Measurements from ENCODE around the gene CUBN.

CUBN gene

GRCh38 chr10:17010363-17011145 is 119.1 kb downstream of the CUBN start:
- no peak for DNase-seq (ENCODE audit: low read depth)

GRCh38 chr10:17009212-17009700 is 120.4 kb downstream of the CUBN start:
- DNase-seq (ENCODE audit: low read depth): no peak

GRCh38 chr10:17007418-17007770 is 122.2 kb downstream of the CUBN start:
- no peak for DNase-seq (ENCODE audit: low read depth)

DNA sequence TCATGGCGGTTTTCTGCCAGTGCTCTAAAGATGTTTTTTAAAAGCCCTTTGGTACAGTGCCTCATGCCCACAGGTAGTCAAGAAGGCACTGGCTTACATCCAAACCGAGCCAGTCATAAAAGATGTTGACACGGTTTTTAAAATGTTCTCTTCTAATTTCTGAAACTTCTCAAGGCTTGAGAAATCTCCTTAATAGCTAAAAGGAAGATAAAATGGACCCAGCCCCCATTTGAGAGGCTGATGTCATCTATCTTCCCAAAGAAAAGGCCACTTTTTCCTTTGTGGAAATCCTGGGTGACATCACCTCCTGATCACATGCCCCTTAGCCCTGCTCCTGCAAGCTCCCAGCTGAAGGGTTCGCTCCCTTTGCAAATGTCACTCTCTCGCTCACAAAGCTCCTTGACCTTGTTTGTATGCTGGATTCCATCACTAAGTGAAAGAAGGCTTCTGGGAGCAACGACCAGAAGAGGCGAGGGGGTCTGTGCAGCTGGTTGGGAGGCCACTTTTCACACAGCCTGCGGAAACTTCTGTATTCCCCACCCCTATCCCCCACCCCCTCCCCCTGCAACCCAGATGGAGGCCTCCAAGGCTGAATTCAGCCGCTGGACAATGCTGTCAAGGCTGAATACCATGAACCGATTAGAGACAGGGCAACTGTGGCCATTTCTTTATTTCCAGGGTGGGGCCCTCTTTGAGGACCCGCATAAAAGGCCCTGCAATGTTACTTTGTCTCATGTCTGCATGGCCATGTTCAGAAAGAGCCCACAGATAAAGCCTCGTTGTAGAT is 122.8 kb downstream of the CUBN start:
- no peak for DNase-seq (ENCODE audit: low read depth)

DNA sequence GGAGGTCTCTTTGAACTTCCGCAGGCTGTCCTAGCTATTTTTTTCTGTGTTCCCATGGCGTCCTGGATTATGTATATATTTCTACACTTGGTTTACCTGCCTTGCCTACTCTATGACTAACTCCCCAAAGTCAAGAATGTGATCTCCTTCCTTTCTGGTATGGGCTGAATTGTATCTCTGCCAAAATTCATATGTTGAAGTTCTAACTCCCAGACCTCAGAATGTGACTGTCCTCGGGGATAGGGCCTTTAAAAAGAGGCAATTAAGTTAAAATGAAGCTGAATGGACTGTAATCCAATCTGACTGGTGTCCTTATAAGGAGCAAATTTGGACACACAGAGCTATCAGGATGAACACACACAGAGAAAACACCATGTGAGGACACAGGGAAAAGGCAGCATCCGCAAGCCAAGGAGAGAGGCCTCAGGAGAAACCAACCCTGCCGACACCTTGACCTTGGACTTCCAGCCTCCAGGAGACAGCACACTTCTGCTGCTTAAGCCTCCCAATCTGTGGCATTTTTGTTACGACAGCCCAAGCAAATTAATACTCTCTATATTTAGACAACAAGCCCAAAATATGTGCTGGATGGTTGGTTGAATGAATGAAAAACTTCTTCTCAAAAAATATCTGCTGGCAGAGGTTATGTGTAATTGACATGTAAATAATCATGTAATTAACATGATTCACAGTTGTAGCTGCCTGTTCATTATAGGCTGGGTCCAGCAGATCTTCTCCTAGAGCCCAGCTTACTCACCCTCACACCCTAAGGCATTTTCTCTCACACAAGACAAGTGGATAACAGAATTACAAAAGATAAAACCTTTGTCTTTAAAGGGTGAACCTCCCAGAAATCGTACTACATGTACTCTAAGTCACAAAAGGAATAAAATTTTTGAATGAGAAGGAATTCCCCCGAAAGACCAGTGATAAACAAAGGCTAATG is 123.7 kb downstream of the CUBN start:
- DNase-seq (ENCODE audit: low read depth): no peak

- no peak for DNase-seq (ENCODE audit: low read depth)
Observed at GRCh38 chr10:17004801-17005380, 124.7 kb downstream of the CUBN start.

GRCh38 chr10:17003651-17004286 is 125.8 kb downstream of the CUBN start:
- no peak for DNase-seq (ENCODE audit: low read depth)

DNA sequence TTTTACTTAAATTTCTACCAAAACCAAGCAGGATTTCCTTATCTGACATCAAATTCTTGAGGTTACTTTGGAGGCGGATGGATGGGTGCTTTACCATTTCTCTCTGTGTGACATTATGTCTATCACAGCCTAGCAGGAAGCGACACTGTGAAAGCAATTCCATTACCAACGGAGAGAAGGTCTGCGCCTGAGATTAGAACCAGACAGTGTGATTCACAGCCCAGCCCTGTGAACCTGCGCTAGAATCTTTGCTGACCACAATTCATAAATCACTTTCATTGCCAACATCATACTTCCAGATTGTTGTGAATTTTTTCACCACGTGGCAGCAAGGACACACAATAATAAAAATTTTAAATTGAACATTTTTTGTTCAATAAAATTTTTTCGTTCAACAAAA is 126.5 kb downstream of the CUBN start:
- DNase-seq (ENCODE audit: low read depth): peak; percentile 76

DNA sequence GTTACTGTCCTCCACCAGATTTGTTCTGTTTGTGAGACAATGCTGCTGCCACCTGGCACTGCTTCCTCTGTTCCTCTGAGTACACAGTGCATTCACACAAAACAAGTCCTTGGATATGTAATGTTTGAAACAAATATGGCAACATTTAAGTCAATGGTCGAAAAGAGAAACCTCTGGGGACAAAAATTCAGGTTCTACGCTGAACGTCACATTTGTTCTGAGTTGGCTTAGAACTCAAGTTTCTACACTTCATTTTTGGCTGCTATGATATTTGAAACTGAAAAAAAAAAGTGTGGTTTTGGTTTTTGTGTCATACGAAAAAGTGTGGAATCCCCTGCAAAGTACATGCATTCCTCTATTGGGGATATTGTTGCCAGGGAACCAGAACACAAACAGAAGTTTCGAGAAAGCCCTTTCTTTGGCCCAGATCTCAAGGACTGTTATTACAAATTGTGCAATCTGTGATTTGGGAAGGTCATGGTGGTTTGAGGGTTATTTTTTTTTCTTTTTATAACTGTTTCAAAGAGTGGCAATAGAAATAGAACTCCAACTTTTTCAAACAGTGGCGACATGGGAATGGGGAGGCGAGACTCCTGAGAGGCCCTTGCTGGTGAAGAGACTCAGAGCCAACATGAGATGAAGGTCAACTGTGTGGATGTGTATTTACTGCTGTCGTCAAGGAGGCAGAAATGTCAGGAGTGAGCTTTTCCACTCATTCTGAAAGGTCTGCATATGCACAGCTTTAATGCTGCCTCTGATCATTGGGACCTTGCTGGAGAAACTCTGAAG is 127.5 kb downstream of the CUBN start:
- peak; percentile 58 for DNase-seq (ENCODE audit: low read depth)

DNA sequence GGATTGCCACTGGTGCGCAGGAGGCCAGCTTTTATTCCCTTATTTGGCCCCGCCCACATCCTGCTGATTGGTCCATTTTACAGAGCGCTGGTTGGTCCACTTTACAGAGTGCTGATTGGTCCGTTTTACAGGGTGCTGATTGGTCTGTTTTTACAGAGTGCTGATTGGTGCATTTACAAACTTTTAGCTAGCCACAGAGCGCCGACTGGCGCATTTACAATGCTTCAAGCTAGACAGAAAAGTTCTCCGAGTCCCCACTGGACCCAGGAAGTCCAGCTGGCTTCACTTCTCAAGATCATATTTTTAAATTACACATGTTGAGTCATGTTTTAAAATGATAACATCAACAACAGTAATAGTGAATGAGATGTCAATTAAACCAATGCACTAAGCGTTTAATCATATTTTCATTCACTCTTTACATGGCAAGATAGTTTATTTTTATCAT is 128.3 kb downstream of the CUBN start:
- DNase-seq (ENCODE audit: low read depth): no peak

- DNase-seq (ENCODE audit: low read depth): no peak
Observed at GRCh38 chr10:16999665-17000451, 129.8 kb downstream of the CUBN start.

DNA sequence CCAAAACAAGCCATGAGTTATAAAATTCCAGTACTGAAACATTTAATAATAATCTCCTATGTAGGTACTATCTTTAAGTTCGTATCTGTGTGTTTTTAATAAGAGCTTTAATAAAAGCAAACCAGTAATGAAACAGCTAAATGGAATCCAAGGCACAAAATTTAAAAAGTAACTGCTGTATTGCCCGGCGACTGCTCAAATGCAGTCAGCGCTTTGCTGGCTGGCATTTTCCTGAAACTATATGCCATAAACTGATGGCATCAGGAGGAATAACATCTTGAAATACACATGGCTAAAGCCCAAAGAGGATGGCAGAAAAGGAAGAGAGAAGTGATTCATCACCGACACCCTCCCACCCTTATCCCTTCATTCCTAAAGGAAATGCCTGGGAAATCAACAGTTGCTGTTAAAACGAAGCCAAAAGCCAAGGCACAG is 133.1 kb downstream of the CUBN start:
- DNase-seq (ENCODE audit: low read depth): no peak

DNA sequence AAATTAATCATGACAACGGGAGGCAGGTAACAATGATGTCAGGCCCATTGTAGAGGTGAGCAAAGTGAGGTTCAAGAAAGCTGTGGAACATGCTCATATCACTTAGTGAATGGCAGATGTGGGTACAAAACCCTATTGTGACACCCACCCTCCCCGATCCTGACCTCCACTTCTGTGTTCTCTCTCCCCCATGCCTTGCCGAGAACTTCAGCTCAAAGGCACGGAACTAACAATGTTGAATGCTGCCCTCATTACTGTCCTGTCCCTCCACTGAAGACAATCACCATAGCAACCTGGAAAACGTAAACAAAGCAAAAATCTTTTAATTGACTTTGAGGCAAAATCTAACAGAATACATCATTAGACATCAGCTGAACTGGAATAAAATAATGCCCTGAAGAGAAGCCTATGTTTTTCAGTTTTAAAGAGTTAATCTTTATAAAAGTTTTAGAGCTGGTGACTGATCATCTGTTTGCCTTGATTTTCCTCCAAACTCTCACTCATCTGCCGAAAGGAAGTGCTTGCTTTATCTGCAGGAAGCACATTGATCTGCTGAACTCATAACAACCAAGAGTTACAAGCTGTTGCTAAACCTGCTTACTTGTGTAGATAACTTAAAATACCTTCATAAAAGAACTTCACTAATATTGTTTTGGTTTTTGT is 133.6 kb downstream of the CUBN start:
- no peak for DNase-seq (ENCODE audit: low read depth)

DNA sequence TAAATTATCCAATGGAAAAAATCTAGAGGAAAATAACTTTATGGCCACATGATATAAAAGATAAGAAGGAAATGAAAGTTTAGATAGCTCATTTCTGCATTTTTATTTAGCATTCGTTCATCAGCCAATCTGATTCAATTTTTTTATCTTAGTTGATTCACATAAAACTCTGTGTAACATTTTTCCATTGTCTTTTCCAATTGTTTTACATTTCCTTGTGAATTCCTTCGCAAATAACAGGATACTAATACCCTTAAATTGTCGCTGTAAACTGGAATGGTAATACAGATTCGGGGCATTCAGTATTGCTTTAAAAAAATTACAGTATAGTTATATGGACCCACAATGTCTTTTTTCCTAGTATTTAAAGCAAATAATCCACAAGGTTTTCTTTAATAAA is 136.4 kb downstream of the CUBN start:
- DNase-seq (ENCODE audit: low read depth): no peak

- DNase-seq (ENCODE audit: low read depth): no peak
Observed at GRCh38 chr10:16992611-16993119, 136.9 kb downstream of the CUBN start.

DNA sequence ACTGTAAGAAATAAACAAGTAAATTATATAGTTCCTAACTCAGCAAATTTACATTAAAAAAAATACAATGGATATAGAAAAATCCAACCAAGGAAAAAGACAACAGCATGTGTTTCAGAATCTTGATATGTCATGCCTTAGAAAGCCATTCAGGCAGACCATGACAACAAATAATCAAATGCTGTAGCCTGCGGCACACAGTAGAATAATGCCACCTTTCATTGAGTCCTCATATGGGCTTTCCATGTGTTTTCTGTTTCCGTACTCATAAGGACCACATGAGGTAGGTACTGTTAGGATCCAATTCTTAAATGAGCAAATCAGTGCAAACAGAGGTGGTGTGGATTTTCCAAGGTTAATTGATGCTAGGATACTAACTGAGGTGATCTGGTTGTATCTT is 138.6 kb downstream of the CUBN start:
- DNase-seq (ENCODE audit: low read depth): no peak

GRCh38 chr10:16989826-16990293 is 139.8 kb downstream of the CUBN start:
- no peak for DNase-seq (ENCODE audit: low read depth)

DNA sequence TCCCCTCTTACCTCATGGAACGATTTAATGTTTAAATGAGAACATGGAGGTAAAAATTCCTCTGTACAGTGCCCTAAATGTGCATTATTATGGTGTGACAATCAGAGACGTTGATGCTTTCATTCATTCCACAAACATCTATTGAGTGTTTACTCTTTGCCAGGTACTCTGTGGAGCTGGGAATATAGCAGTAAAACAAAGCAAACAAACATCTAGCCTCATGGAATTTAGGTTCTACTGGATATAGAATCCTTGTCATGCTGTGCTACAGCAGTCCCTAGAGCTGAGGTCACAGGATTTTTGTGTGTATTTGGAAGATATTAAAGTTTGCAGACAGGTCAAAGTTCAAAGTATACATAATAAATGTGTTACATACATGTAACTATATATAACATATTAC is 140.7 kb downstream of the CUBN start:
- no peak for DNase-seq (ENCODE audit: low read depth)

All from T-helper 22 cell (primary cell).